Cardiac septum (tissue), 1 donor: Measurements from ENCODE around the gene CRIP1. TPM values are rescaled to one million over a fixed set of nuclear protein-coding genes. Genes with fewer than 3 reads are reported as not detected.
A peak's percentile ranks its signal among the peaks of the same experiment; 100 is the strongest.

ENCODE experiments used
- DNase-seq: peaks from one replicate; pipeline ENCODE4 v3.0.0-alpha.2; 2020; ENCODE audit warnings: low spot score
- intact Hi-C: fragments of 100-400 bp; cut with DNase I; formaldehyde crosslinking; loops from one replicate; pipeline ENCODE4 v1.14.0; 2022
- total RNA-seq: library from RNA; stranded (reverse); fragmentation: NEBNext Ultra II Directional; extraction: Animal tissue kit (Norgen Biotek cat#: 25700); gene quantifications from one replicate; pipeline ENCODE4 v1.2.1, GENCODE V29; 2021
- donor health status: DM: no; HTN: no; CAD: no.

CRIP1 gene
- total RNA-seq, 1 donor from 2014 or later: 68.2 TPM

- intact Hi-C loops: no loop called here
- no peak for DNase-seq
These were observed 19.3 kb upstream of the CRIP1 start for GRCh38 chr14:105467249-105467941.

DNA sequence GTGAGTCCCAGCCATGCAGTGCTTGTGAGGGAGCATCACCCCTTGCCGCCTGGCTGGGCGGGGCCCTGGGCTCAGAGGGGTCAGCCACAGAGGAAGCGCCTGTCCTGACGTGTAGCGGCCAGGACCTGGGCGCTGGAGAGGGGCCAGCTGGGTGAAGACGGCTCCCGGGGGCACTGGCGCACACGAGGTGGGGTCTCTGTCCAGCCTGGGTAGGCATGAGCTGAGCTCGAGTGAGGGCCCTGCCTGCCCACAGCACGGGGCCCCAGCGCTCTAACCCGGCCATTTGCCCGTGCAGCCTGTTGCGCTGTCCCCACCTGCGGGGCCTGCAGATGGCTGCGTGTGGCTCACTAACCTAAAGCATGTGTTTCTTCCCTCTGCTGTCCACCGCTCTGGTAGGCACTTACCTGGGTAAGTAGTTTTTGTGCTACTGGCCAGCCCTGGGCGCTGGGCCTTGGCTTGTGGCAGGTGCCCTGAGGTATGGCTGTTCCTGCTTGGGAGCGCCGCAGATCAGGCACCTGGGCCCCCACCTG lies 18.7 kb upstream of the CRIP1 start:
- DNase-seq: no peak
- intact Hi-C loops: no loop called here

DNA sequence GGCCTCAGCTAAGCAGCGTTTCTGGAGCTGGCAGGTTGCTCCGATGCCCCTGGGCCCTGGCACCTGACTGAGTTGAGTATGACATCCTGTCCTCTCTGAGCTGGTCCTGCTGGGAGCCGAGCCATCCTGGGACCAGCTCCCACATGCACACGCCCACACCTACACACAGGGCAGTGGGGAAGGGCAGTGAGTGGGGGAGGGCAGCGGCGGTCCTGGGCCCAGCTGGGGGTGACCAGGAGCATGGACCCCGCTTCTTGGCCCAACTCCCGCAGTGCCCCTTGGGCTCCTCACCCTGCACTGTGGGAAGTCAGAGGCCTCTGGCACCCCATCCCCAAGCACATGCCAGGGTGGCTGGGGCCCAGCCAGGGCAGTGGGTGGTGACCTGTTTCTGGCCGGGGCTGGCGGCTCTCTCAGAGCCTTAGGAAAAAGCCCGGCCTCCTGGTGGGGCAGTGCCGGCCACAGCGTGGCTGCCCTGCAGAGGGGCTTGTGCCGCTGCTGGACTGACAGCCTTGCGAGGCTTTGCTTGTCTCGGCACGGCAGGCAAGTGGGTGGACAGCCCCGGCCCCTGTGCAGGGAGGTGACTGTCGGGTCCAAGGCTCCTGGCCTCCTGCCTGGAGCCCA lies 18.0 kb upstream of the CRIP1 start:
- intact Hi-C loops: no loop called here
- no peak for DNase-seq

- no peak for DNase-seq
- intact Hi-C loops: loop anchor here (5.0 kb wide), 1 partner anchor 377 kb away; no protein-coding TSS in a partner anchor
These were observed 17.0 kb upstream of the CRIP1 start for GRCh38 chr14:105469456-105470349.

GRCh38 chr14:105470350-105471296 lies 16.1 kb upstream of the CRIP1 start:
- intact Hi-C loops: loop anchor here (5.0 kb wide), 1 partner anchor 378 kb away; no protein-coding TSS in a partner anchor
- no peak for DNase-seq

DNA sequence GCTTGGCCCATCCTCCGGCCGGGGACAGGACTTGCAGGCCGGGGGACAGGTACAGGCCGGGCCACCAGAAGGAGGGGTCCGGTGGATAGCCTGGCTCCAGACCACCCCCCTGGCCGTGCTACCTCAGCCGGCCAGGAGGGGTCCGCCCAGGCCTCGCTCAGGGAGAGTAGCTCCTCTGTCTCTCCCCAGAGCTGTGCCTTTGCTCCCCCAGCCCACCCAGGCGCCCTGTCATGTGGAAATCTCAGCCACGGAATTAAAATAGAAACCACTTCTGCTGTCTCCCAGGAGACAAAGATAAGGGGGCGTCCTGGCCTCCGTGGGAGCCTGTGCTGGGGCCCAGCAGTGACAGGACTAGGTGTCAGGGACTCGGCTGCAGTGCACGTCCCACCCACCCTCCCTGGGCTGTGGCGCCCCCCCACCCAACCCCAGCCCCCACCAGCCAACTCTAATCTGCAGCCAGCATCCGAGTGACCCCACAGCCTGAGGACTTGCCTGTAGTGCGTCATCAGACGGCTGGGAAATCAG lies 15.3 kb upstream of the CRIP1 start:
- intact Hi-C loops: loop anchor here (5.0 kb wide), 1 partner anchor 379 kb away; no protein-coding TSS in a partner anchor
- peak; percentile 90 for DNase-seq

GRCh38 chr14:105471823-105472485 lies 14.7 kb upstream of the CRIP1 start:
- intact Hi-C loops: loop anchor here (5.0 kb wide), 1 partner anchor 380 kb away; no protein-coding TSS in a partner anchor
- no peak for DNase-seq

DNA sequence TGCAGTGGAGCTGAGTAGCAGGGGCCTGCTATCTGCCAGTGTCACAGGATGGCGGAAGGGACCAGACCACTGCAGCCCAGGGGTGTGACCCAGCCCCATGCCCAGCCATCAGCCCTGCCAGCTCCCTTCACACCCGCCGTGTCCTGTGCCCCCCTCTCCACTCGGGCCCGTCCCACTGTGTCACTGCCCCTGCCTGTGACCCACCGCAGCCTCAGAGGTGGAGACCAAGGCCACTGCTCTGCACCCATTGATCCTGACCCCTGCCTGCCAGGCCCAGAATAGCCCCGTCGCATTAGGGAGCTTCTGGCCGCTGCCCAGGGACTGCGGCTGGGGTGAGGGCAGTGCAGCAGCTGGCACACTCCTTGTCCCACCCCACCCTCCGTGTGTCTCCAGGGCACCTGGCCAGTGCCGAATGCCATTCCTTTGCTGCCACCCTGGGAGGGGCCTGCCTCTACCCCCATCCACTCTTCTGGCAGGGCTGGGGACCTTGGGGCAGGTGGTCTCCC lies 14.1 kb upstream of the CRIP1 start:
- peak; percentile 89 for DNase-seq
- intact Hi-C loops: loop anchor here (5.0 kb wide), 1 partner anchor 380 kb away; no protein-coding TSS in a partner anchor

GRCh38 chr14:105473033-105473676 lies 13.5 kb upstream of the CRIP1 start:
- intact Hi-C loops: loop anchor here (5.0 kb wide), 1 partner anchor 381 kb away; no protein-coding TSS in a partner anchor
- no peak for DNase-seq

DNA sequence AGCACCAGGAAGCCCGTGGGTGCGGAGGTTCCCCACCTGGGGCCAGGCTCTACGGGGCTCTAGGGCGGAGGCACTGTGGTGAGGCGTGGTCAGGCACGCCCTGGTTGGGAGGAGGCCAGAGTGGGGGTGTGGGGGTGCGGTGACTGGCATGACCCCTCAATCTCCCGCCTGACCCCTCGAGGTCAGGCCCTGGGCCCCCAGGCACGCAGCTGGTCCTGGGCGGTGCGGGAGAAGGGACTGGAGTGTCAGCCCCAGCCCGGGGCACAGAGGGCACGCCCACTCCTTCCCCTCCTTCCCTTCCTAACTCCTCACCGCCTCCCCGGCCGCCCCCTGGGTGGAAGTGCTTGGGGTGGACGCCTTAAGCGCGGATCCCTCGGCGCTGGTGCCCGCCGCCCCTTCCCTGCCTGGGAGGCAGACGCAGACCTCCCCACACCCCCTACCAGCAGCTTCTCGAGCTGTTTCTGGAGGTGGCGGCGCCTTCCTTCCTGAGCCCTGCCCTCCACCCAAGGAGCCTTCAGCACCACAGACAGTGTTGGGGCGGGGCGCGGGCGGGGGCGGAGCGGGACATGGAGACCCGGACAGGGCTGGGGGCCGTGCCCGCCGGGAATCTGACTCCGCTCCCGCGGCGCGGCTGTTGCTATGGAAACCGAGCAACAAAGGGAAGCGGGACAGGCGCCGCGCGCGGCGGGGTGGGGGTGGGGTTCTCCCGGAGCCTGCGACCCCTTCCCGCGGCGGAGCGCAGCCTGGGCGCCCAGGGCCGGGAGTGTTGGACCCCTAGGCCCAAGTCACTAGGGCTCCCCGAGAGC lies 12.8 kb upstream of the CRIP1 start:
- intact Hi-C loops: loop anchor here (2.0 to 5.0 kb wide), 2 partner anchors 17 to 382 kb away; partner anchors contain the start of gene TEDC1
- peak; percentile 96 for DNase-seq

GRCh38 chr14:105474483-105475268 lies 12.0 kb upstream of the CRIP1 start, which contains the start of gene CRIP2:
TSS of gene CRIP2 (plus strand) at chr14:105474821. CDS start at chr14:105474863, 42 bp downstream.
- intact Hi-C loops: loop anchor here (2.0 to 5.0 kb wide), 2 partner anchors 16 to 382 kb away; partner anchors contain the start of gene TEDC1
- DNase-seq: no peak

- intact Hi-C loops: loop anchor here (2.0 kb wide), 1 partner anchor 15 kb away; the partner anchor contains the start of gene TEDC1
- DNase-seq: no peak
These were observed 11.2 kb upstream of the CRIP1 start for GRCh38 chr14:105475269-105476096.

- no peak for DNase-seq
- intact Hi-C loops: no loop called here
These were observed 10.4 kb upstream of the CRIP1 start for GRCh38 chr14:105476097-105476830.
